H9 (cell line): ENCODE results near the gene UFSP2. TPM values are rescaled to one million over a fixed set of nuclear protein-coding genes. Genes with fewer than 3 reads are reported as not detected.

ENCODE experiments used
- DNase-seq: peaks from one replicate; pipeline ENCODE4 v3.0.0-alpha.2; 2017
- H2AFZ ChIP-seq: one replicate; pipeline ENCODE4 v1.6.1; 2013; ENCODE audit warnings: mild to moderate bottlenecking, low read length, control low read depth, moderate library complexity
- H2AK5ac ChIP-seq: 2 replicates; pipeline ENCODE4 v1.6.1; 2013; ENCODE audit warnings: low read length, control low read depth, mixed read lengths; ENCODE audit not compliant: insufficient read length
- H2BK120ac ChIP-seq: one replicate; pipeline ENCODE4 v1.6.1; 2013; ENCODE audit warnings: low read depth, mild to moderate bottlenecking, low read length, control low read depth, inconsistent platforms; ENCODE audit not compliant: poor library complexity, severe bottlenecking
- H2BK12ac ChIP-seq: 2 replicates; pipeline ENCODE4 v1.6.1; 2013; ENCODE audit warnings: low read length, control low read depth, mixed read lengths, low read depth; ENCODE audit not compliant: insufficient read length
- H2BK15ac ChIP-seq: 2 replicates; pipeline ENCODE4 v1.6.1; 2013; ENCODE audit warnings: low read depth, low read length, control low read depth
- H2BK20ac ChIP-seq: one replicate; pipeline ENCODE4 v1.6.1; 2013; ENCODE audit warnings: low read depth, mild to moderate bottlenecking, low read length, control low read depth, inconsistent platforms; ENCODE audit not compliant: poor library complexity, severe bottlenecking
- H2BK5ac ChIP-seq: 2 replicates; pipeline ENCODE4 v1.6.1; 2013; ENCODE audit warnings: low read length, control low read depth, mixed read lengths; ENCODE audit not compliant: insufficient read length
- H3K14ac ChIP-seq: 2 replicates; pipeline ENCODE4 v1.6.1; 2013; ENCODE audit warnings: low read length, control low read depth; ENCODE audit not compliant: insufficient read depth
- H3K18ac ChIP-seq: 2 replicates; pipeline ENCODE4 v1.6.1; 2013; ENCODE audit warnings: low read depth, mild to moderate bottlenecking, mixed read lengths, low read length, control low read depth; ENCODE audit not compliant: insufficient read length
- H3K23ac ChIP-seq: 2 replicates; pipeline ENCODE4 v1.6.1; 2013; ENCODE audit warnings: low read length, control low read depth, mixed read lengths, low read depth; ENCODE audit not compliant: insufficient read length
- H3K23me2 ChIP-seq: 2 replicates; pipeline ENCODE4 v1.6.1; 2013; ENCODE audit warnings: low read depth, mild to moderate bottlenecking, mixed read lengths, low read length, control low read depth; ENCODE audit not compliant: insufficient read length, poor library complexity, severe bottlenecking
- H3K27ac ChIP-seq: 2 replicates; pipeline ENCODE4 v1.5.1; 2013; ENCODE audit warnings: low read length, control low read depth, mixed read lengths, low read depth; ENCODE audit not compliant: insufficient read length
- H3K27me3 ChIP-seq: 2 replicates; pipeline ENCODE4 v1.6.1; 2013; ENCODE audit warnings: low read length, control low read depth, inconsistent platforms; ENCODE audit not compliant: insufficient read depth
- H3K4ac ChIP-seq: 2 replicates; pipeline ENCODE4 v1.6.1; 2013; ENCODE audit warnings: low read depth, mild to moderate bottlenecking, control low read depth, inconsistent platforms, low read length, moderate library complexity
- H3K4me1 ChIP-seq: 2 replicates; pipeline ENCODE4 v1.6.1; 2013; ENCODE audit warnings: low read length, control low read depth, inconsistent platforms; ENCODE audit not compliant: insufficient read depth
- H3K4me2 ChIP-seq: 2 replicates; pipeline ENCODE4 v1.6.1; 2013; ENCODE audit warnings: low read length, control low read depth, mixed read lengths; ENCODE audit not compliant: insufficient read length, insufficient read depth
- H3K56ac ChIP-seq: 2 replicates; pipeline ENCODE4 v1.6.1; 2013; ENCODE audit warnings: low read depth, mild to moderate bottlenecking, mixed read lengths, low read length, control low read depth; ENCODE audit not compliant: insufficient read length
- H3K79me1 ChIP-seq: 2 replicates; pipeline ENCODE4 v1.6.1; 2013; ENCODE audit warnings: low read depth, mild to moderate bottlenecking, moderate library complexity, low read length, control low read depth, inconsistent platforms; ENCODE audit not compliant: insufficient read depth, poor library complexity, severe bottlenecking
- H3K79me2 ChIP-seq: 2 replicates; pipeline ENCODE4 v1.6.1; 2013; ENCODE audit warnings: low read length, control low read depth, inconsistent platforms; ENCODE audit not compliant: insufficient read depth
- H3K9ac ChIP-seq: 2 replicates; pipeline ENCODE4 v1.6.1; 2013; ENCODE audit warnings: low read length, control low read depth, mixed read lengths; ENCODE audit not compliant: insufficient read length; ENCODE audit errors: extremely low read depth
- H3K9me3 ChIP-seq: one replicate; pipeline ENCODE4 v1.6.1; 2013; ENCODE audit warnings: low read depth, low read length, inconsistent platforms; ENCODE audit not compliant: control insufficient read depth
- H3T11ph ChIP-seq: one replicate; pipeline ENCODE4 v1.6.1; 2013; ENCODE audit warnings: mild to moderate bottlenecking, low read length, control low read depth, inconsistent platforms
- H4K20me1 ChIP-seq: one replicate; pipeline ENCODE4 v1.6.1; 2013; ENCODE audit not compliant: control insufficient read depth, insufficient read length, insufficient read depth
- H4K5ac ChIP-seq: 2 replicates; pipeline ENCODE4 v1.6.1; 2013; ENCODE audit warnings: low read depth, mild to moderate bottlenecking, mixed read lengths, low read length, control low read depth; ENCODE audit not compliant: insufficient read length
- H4K8ac ChIP-seq: replicated peaks from 2 replicates; pipeline ENCODE4 v1.6.1; 2013; ENCODE audit warnings: low read length, control low read depth, mixed read lengths, low read depth; ENCODE audit not compliant: insufficient read length
- H4K91ac ChIP-seq: 2 replicates; pipeline ENCODE4 v1.6.1; 2013; ENCODE audit warnings: low read depth, mild to moderate bottlenecking, moderate library complexity, mixed read lengths, low read length, control low read depth; ENCODE audit not compliant: insufficient read length
- H3K27ac Mint-ChIP-seq, 3 experiments: 2 replicates in 2 of 3; 3 replicates in 1 of 3; pipeline ENCODE4 v1.8.0; 2020 to 2021; ENCODE audit warnings: mixed read lengths in 3 of 3, mild to moderate bottlenecking in 1 of 3, moderate library complexity in 1 of 3
- H3K27me3 Mint-ChIP-seq: 2 replicates; pipeline ENCODE4 v1.8.0; 2021; ENCODE audit warnings: low read depth, mild to moderate bottlenecking, moderate library complexity, mixed read lengths
- H3K36me3 Mint-ChIP-seq, 3 experiments: 2 replicates in 2 of 3; 3 replicates in 1 of 3; pipeline ENCODE4 v1.8.0; 2020 to 2021; ENCODE audit warnings: low read depth in 3 of 3, mixed read lengths in 3 of 3; ENCODE audit not compliant: insufficient read depth in 1 of 3
- H3K4me1 Mint-ChIP-seq, 2 experiments: 2 replicates each; pipeline ENCODE4 v1.8.0; 2020; ENCODE audit warnings: mixed read lengths in 2 of 2
- H3K4me3 Mint-ChIP-seq, 2 experiments: 2 replicates in 1 of 2; 3 replicates in 1 of 2; pipeline ENCODE4 v1.8.0; 2020 to 2021; ENCODE audit warnings: mild to moderate bottlenecking in 2 of 2, mixed read lengths in 2 of 2, moderate library complexity in 1 of 2
- H3K9me3 Mint-ChIP-seq, 2 experiments: 2 replicates in 1 of 2; 3 replicates in 1 of 2; pipeline ENCODE4 v1.8.0; 2020; ENCODE audit warnings: mild to moderate bottlenecking in 2 of 2, mixed read lengths in 2 of 2, moderate library complexity in 1 of 2
- WGBS: extraction: QIAGEN DNeasy Blood & Tissue Kit; methylation state at CpG from one replicate; pipeline ENCODE4 v1.1.7; 2013; ENCODE audit warnings: missing lambda C conversion rate, low lambda C conversion rate, mixed read lengths; ENCODE audit not compliant: insufficient read length; ENCODE audit errors: extremely low coverage; 5-methylcytosine and 5-hydroxymethylcytosine counted together
- total RNA-seq: library from RNA; stranded (reverse); gene quantifications from 2 replicates; pipeline ENCODE4 v1.2.1, GENCODE V29; 2021
- TF ChIP-seq, protein P1 (sequence below): fragments of 200-600 bp; sonication (generic); conservative IDR thresholded peaks from 3 replicates; pipeline ENCODE4 v1.8.0; 2021; ENCODE audit warnings: antibody characterized with exemption, mild to moderate bottlenecking

The UFSP2 gene
- total RNA-seq, 1 experiment from 2014 or later: 41.1 TPM

DNA sequence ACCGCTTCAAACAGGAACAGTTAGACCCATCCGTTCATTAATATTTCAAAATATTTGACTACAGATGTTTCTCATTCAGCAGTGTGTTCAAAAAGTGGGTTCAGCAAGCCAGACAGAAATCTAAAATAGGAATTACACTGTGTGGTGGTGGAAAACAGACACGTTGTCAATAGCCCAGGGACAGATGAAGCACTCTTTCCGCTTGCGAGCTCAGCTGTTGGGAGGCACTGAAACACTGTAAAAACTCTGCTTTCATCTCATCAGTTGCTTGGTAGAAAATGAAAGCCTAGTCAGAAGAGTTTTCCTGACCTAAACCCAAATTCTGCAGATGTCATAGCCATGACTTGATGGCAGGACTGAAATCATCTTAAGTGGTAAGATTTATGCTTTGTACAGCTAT is 68.6 kb downstream of the UFSP2 start:
- no peak overlapping the region for H3K4ac ChIP-seq
- H4K5ac ChIP-seq: no peak overlapping the region
- no peak overlapping the region for H2BK5ac ChIP-seq
- no CpG with 5 or more reads among the region's 5 CpGs for WGBS
- no peak overlapping the region for H3K23ac ChIP-seq
- H4K20me1 ChIP-seq: no peaks in the 10 kb centered on the region
- H3K9ac ChIP-seq: no peak overlapping the region
- no peaks in the 10 kb centered on the region for H3K79me2 ChIP-seq
- Mint-ChIP-seq H3K27me3 (no peaks in the 10 kb centered on the region), H3K36me3 (peaks cover 5 to 53% (median 26%) of the 10 kb centered on the region in 3 experiments; a peak in 5 of 7 replicates), H3K9me3 (no peaks in the 10 kb centered on the region), H3K27ac (no peak overlapping the region), H3K4me1 (peaks cover 9% of the 10 kb centered on the region in 2 experiments; a peak in 3 of 4 replicates), H3K4me3 (no peak overlapping the region)
- H3K27me3 ChIP-seq: no peaks in the 10 kb centered on the region
- no peak overlapping the region for H2BK120ac ChIP-seq
- H3K27ac ChIP-seq: no peak overlapping the region
- H2BK12ac ChIP-seq: no peak overlapping the region
- H3K18ac ChIP-seq: no peak overlapping the region
- no peak overlapping the region for H4K8ac ChIP-seq
- H3K9me3 ChIP-seq: no peaks in the 10 kb centered on the region
- no peak overlapping the region for H2BK20ac ChIP-seq
- no peaks in the 10 kb centered on the region for H3K23me2 ChIP-seq
- H4K91ac ChIP-seq: no peak overlapping the region
- no peak overlapping the region for H2AFZ ChIP-seq
- no peak overlapping the region for H3K14ac ChIP-seq
- H3T11ph ChIP-seq: no peak overlapping the region
- no peak for DNase-seq
- no peak overlapping the region for H3K4me2 ChIP-seq
- H2AK5ac ChIP-seq: no peak overlapping the region
- H3K56ac ChIP-seq: no peak overlapping the region
- TF ChIP-seq, protein P1, sequence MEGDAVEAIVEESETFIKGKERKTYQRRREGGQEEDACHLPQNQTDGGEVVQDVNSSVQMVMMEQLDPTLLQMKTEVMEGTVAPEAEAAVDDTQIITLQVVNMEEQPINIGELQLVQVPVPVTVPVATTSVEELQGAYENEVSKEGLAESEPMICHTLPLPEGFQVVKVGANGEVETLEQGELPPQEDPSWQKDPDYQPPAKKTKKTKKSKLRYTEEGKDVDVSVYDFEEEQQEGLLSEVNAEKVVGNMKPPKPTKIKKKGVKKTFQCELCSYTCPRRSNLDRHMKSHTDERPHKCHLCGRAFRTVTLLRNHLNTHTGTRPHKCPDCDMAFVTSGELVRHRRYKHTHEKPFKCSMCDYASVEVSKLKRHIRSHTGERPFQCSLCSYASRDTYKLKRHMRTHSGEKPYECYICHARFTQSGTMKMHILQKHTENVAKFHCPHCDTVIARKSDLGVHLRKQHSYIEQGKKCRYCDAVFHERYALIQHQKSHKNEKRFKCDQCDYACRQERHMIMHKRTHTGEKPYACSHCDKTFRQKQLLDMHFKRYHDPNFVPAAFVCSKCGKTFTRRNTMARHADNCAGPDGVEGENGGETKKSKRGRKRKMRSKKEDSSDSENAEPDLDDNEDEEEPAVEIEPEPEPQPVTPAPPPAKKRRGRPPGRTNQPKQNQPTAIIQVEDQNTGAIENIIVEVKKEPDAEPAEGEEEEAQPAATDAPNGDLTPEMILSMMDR: no peak
- no peak overlapping the region for H2BK15ac ChIP-seq
- H3K79me1 ChIP-seq: no peaks in the 10 kb centered on the region
- H3K4me1 ChIP-seq: no peaks in the 10 kb centered on the region
